Right atrium auricular region (tissue), 2 donors: ENCODE data around the gene HTN3. TPM values are rescaled to one million over a fixed set of nuclear protein-coding genes. Genes with fewer than 3 reads are reported as not detected.

Source experiments
- DNase-seq: peaks from one replicate; pipeline ENCODE4 v3.0.0-alpha.2; 2019; ENCODE audit warnings: low spot score
- H3K27ac ChIP-seq, 2 donors: fragments of 200-600 bp; sonication (generic); 1 replicate in 1 of 2; 2 replicates in 1 of 2; pipeline ENCODE4 v1.5.1; 2016 to 2019
- H3K27me3 ChIP-seq, 2 donors: fragments of 200-600 bp; sonication (generic); one replicate each; pipeline versions ENCODE4 v1.5.1 to v1.6.0; 2017 to 2019
- H3K36me3 ChIP-seq: fragments of 200-600 bp; sonication (generic); one replicate; pipeline ENCODE4 v1.5.1; 2016
- H3K4me1 ChIP-seq, 2 donors: fragments of 200-600 bp; sonication (generic); one replicate each; pipeline versions ENCODE4 v1.5.1 to v1.6.0; 2017 to 2019
- H3K4me3 ChIP-seq, 2 donors: fragments of 200-600 bp; sonication (generic); 1 replicate in 1 of 2; 2 replicates in 1 of 2; pipeline ENCODE4 v1.5.1; 2017 to 2019; ENCODE audit warnings: mild to moderate bottlenecking in 1 of 2, moderate library complexity in 1 of 2
- H3K9me3 ChIP-seq, 2 donors: fragments of 200-600 bp; sonication (generic); one replicate each; pipeline ENCODE4 v1.5.1; 2019
- CTCF ChIP-seq, 2 donors: fragments of 200-600 bp; sonication (generic); IDR thresholded peaks; one replicate each; pipeline ENCODE4 v1.5.1; 2019; ENCODE audit warnings: antibody characterized with exemption in 2 of 2
- total RNA-seq, 2 donors: library from RNA; depleted of rRNA; stranded (reverse); fragments of >200 nt; gene quantifications; one replicate each; pipeline ENCODE4 v1.1.0, GENCODE V29; 2016

The HTN3 gene
- total RNA-seq, 2 donors from 2014 or later, result not detected

DNA sequence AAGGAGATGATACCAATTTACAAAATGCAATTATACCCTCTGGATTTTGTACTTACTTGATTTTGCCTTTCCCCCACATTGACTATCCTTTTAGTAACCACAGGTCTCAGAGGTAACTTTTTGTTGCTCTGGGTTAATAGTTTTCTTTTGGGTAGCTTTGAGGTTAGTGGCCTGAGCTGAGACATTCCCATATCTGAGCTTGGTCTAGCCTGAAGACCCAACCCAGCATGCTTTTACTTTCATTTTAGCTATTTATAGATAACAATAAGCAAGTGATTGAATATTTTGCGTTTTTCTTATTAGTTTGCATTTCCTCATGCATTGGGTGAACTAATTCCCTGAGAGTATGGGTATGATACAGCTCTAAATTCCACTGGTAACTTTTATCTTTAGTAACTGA, 33.7 kb downstream of the HTN3 start:
- no peak for TF ChIP-seq CTCF (IDR thresholded peaks at IDR 0.05)
- Histone ChIP-seq H3K9me3 (no peaks in the 10 kb centered on the region), H3K36me3 (no peaks in the 10 kb centered on the region), H3K27ac (no peak overlapping the region), H3K27me3 (no peaks in the 10 kb centered on the region), H3K4me3 (no peak overlapping the region), H3K4me1 (no peaks in the 10 kb centered on the region)
- no peak for DNase-seq

- H3K27me3 ChIP-seq, result no peaks in the 10 kb centered on the region
- no peaks in the 10 kb centered on the region for H3K36me3 ChIP-seq
- DNase-seq, result no peak
- H3K4me3 ChIP-seq, result no peak overlapping the region
- no peak overlapping the region for H3K27ac ChIP-seq
- no peaks in the 10 kb centered on the region for H3K9me3 ChIP-seq
- no peak for TF ChIP-seq CTCF (IDR thresholded peaks at IDR 0.05)
- H3K4me1 ChIP-seq, result no peaks in the 10 kb centered on the region
Measured at GRCh38 chr4:70080205-70080604, 51.9 kb downstream of the HTN3 start.

Other genes starting within 250 kb of the HTN3 start
- not detected for gene SULT1E1, start 168.3 kb upstream of the HTN3 start, total RNA-seq
- gene CSN1S1, start 97.4 kb upstream of the HTN3 start, total RNA-seq, result not detected
- gene CSN2, start 62.7 kb upstream of the HTN3 start, total RNA-seq, result not detected
- not detected for gene STATH, start 32.5 kb upstream of the HTN3 start, total RNA-seq
- not detected for gene HTN1, start 22.0 kb downstream of the HTN3 start, total RNA-seq
- not detected for gene PRR27, start 125.8 kb downstream of the HTN3 start, total RNA-seq
- not detected for gene ODAM, start 167.3 kb downstream of the HTN3 start, total RNA-seq
- gene FDCSP, start 197.7 kb downstream of the HTN3 start, total RNA-seq, result not detected
- gene CSN3, start 214.1 kb downstream of the HTN3 start, total RNA-seq, result not detected